LNCaP clone FGC (cell line): ENCODE measurements around the gene RAP1GAP2.
A peak's percentile ranks its signal among the peaks of the same experiment; 100 is the strongest.

Source experiments
- DNase-seq: peaks from one replicate; pipeline ENCODE4 v3.0.0-alpha.2; 2011; ENCODE audit warnings: low read depth
- H3K4me3 ChIP-seq: 2 replicates; pipeline ENCODE4 v1.5.1; 2011; ENCODE audit warnings: mild to moderate bottlenecking, low read depth, low read length, control low read depth
- TF ChIP-seq, protein P1 (sequence below): IDR thresholded peaks from 2 replicates; pipeline ENCODE4 v1.5.1; 2012; ENCODE audit warnings: mild to moderate bottlenecking; ENCODE audit not compliant: control insufficient read depth, insufficient read depth; ENCODE audit errors: extremely low read depth

Gene RAP1GAP2

GRCh38 chr17:2796164-2797125, at the start of gene RAP1GAP2:
Gene RAP1GAP2 (plus strand): TSS chr17:2796438. CDS start chr17:2796528, 90 bp downstream.
- DNase-seq: no peak
- TF ChIP-seq, protein P1, sequence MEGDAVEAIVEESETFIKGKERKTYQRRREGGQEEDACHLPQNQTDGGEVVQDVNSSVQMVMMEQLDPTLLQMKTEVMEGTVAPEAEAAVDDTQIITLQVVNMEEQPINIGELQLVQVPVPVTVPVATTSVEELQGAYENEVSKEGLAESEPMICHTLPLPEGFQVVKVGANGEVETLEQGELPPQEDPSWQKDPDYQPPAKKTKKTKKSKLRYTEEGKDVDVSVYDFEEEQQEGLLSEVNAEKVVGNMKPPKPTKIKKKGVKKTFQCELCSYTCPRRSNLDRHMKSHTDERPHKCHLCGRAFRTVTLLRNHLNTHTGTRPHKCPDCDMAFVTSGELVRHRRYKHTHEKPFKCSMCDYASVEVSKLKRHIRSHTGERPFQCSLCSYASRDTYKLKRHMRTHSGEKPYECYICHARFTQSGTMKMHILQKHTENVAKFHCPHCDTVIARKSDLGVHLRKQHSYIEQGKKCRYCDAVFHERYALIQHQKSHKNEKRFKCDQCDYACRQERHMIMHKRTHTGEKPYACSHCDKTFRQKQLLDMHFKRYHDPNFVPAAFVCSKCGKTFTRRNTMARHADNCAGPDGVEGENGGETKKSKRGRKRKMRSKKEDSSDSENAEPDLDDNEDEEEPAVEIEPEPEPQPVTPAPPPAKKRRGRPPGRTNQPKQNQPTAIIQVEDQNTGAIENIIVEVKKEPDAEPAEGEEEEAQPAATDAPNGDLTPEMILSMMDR: no peak
- H3K4me3 ChIP-seq: no peak within 1 kb of the TSS

GRCh38 chr17:2749058-2749783, 47.0 kb upstream of the RAP1GAP2 start, which contains the start of gene CCDC92B:
Gene CCDC92B (minus strand): TSS chr17:2749652. CDS start chr17:2735145, 14,507 bp downstream.
- H3K4me3 ChIP-seq: no peak within 1 kb of the TSS
- TF ChIP-seq, protein P1: no peak
- DNase-seq: no peak

- peak; percentile 21 for DNase-seq
- H3K4me3 ChIP-seq: no peak overlapping the region
Measured at GRCh38 chr17:2749784-2750181, 46.5 kb upstream of the RAP1GAP2 start.

DNA sequence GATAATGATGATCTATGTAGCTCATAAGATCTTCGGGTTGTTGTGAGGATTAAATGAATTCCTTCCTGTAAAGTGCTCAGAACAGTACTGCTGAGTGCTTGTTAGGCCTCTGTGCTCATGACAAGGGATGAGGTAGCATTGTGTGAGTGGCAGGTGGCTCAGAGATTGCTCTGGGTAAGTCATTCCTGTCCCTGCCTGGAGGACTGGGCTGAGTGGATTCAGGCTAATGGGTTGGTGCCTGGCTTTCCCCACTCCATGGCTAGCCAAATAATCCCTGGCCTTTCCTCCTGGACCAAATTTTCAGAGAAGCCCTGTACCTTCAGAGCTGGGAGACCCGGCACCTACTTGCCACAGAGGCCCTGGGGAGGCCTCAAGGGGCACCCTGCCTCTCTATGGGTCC, 45.5 kb upstream of the RAP1GAP2 start:
- TF ChIP-seq, protein P1: no peak
- H3K4me3 ChIP-seq: no peak overlapping the region
- DNase-seq: no peak

More at GRCh38 chr17:2749784-2750181, 46.5 kb upstream of the RAP1GAP2 start:
- TF ChIP-seq, protein P1: no peak

DNA sequence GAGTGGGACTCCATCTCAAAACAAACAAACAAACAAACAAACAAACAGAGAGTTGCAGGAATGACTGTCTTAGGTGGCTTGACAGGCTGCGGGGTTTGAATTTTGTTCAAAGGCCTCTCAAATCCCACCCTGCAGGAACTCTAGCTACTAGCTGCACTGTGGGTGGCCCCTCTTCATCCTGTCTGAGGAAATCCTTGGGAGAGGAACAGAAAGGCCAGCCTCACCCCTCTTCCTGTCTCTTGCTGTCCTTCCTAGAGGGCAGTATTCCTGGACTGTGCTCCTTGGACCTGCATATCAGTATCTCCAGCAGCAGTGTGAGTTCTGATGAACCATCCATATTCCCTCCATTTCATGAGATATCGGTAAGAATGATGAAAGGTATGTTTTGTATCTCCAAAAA, 44.7 kb upstream of the RAP1GAP2 start:
- no peak overlapping the region for H3K4me3 ChIP-seq
- DNase-seq: no peak
- TF ChIP-seq, protein P1: 0 out of 2 replicates have a peak, but pooled peaks have one; percentile 14

DNA sequence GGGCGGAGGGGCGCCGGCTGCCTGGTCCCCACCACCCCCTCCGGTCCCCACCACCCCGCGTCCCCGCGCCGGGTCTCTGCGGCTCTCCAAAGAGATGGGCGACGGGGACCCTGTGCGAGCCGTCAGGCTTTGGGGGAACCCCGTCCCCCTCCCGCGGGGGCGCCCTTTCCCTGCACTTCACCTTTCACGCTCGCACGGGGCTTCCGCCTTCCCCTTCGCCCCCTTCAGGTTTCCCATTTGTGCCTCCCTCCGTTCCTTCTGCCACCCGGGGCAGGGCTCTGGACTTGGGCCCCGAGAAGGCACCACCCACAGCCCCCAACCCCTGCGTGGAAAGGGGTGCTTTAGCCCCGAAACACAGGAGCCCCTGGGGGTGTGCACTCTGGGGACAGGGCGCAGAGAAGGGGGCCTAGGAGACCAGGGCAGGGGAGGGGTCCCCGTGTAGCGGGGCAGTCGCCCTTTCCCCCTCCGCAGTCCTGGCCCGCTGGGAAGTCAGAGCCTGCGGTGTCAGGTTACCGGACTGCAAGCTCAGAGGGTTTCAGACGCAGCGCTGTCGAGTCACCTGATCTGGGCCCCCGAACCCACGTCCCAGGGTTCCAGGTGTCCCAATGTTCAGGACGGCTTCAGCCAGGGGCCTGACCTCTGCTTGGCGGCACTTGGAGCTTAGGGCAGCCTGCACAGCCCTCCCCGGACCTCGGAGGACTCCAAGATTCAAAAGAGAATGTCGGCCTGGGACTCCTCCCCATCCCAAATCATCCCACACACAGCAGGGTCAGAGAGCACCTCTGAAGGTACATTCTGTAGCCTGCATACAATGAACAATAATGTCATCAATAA, 40.1 kb upstream of the RAP1GAP2 start:
- TF ChIP-seq, protein P1: no peak
- no peak overlapping the region for H3K4me3 ChIP-seq
- DNase-seq: no peak
